Effector CD4-positive, alpha-beta T cell (primary cell): ENCODE results near the gene DSCAM.

Experiments used
- DNase-seq: peaks from one replicate; pipeline ENCODE4 v3.0.0-alpha.2; 2020

DSCAM gene

GRCh38 chr21:40610345-40610744, 236.6 kb downstream of the DSCAM start:
- no peak for DNase-seq

- no peak for DNase-seq
Measured at GRCh38 chr21:40606341-40606740, 240.6 kb downstream of the DSCAM start.

- DNase-seq: no peak
Measured at GRCh38 chr21:40605094-40605493, 241.9 kb downstream of the DSCAM start.

- no peak for DNase-seq
Measured at GRCh38 chr21:40603774-40604173, 243.2 kb downstream of the DSCAM start.

GRCh38 chr21:40602080-40602479, 244.9 kb downstream of the DSCAM start:
- no peak for DNase-seq

- no peak for DNase-seq
Measured at GRCh38 chr21:40595806-40596205, 251.2 kb downstream of the DSCAM start.

GRCh38 chr21:40587736-40588346, 259.1 kb downstream of the DSCAM start:
- no peak for DNase-seq

GRCh38 chr21:40586575-40586974, 260.4 kb downstream of the DSCAM start:
- no peak for DNase-seq

- DNase-seq: no peak
Measured at GRCh38 chr21:40577285-40578043, 269.5 kb downstream of the DSCAM start.

- DNase-seq: no peak
Measured at GRCh38 chr21:40575976-40576375, 271.0 kb downstream of the DSCAM start.

GRCh38 chr21:40569357-40569756, 277.6 kb downstream of the DSCAM start:
- DNase-seq: no peak

- no peak for DNase-seq
Measured at GRCh38 chr21:40568807-40569206, 278.2 kb downstream of the DSCAM start.

GRCh38 chr21:40567501-40567900, 279.5 kb downstream of the DSCAM start:
- no peak for DNase-seq

GRCh38 chr21:40566486-40566885, 280.5 kb downstream of the DSCAM start:
- DNase-seq: no peak

GRCh38 chr21:40564318-40564717, 282.6 kb downstream of the DSCAM start:
- no peak for DNase-seq

GRCh38 chr21:40563900-40564299, 283.1 kb downstream of the DSCAM start:
- DNase-seq: no peak

- no peak for DNase-seq
Measured at GRCh38 chr21:40562242-40563002, 284.5 kb downstream of the DSCAM start.

- DNase-seq: no peak
Measured at GRCh38 chr21:40556442-40556968, 290.5 kb downstream of the DSCAM start.

- no peak for DNase-seq
Measured at GRCh38 chr21:40555021-40555528, 291.9 kb downstream of the DSCAM start.

- DNase-seq: no peak
Measured at GRCh38 chr21:40553781-40554180, 293.2 kb downstream of the DSCAM start.

GRCh38 chr21:40547906-40548513, 298.9 kb downstream of the DSCAM start:
- no peak for DNase-seq

GRCh38 chr21:40546647-40547046, 300.3 kb downstream of the DSCAM start:
- DNase-seq: no peak

GRCh38 chr21:40540216-40540615, 306.7 kb downstream of the DSCAM start:
- no peak for DNase-seq
